ENCODE data around the gene WBP11. TPM values are rescaled to one million over a fixed set of nuclear protein-coding genes. Genes with fewer than 3 reads are reported as not detected.

WBP11 gene
- total RNA-seq, 1 experiment from 2014 or later = 108 TPM

GRCh38 chr12:14802247-14802646, 1.0 kb downstream of the WBP11 start:
- no peak overlapping the region for H2AK5ac ChIP-seq (ENCODE audit: insufficient read length, low read length)
- H3K23me2 ChIP-seq (ENCODE audit: insufficient read length, low read depth, low read length, poor library complexity, severe bottlenecking) = no peaks in the 10 kb centered on the region
- Mint-ChIP-seq H3K4me1 (peaks cover 7 to 18% of the 10 kb centered on the region in 2 experiments; a peak in 3 of 4 replicates), H3K27me3 (ENCODE audit: low read depth) (no peaks in the 10 kb centered on the region), H3K4me3 (no peak overlapping the region), H3K9me3 (no peaks in the 10 kb centered on the region), H3K36me3 (ENCODE audit: insufficient read depth in 1 of 3, low read depth in 3 of 3) (peaks cover 7 to 35% (median 27%) of the 10 kb centered on the region in 3 experiments; a peak in 5 of 7 replicates), H3K27ac (no peak overlapping the region)
- H2BK15ac ChIP-seq (ENCODE audit: low read depth, low read length) = no peak overlapping the region
- H3K27me3 ChIP-seq (ENCODE audit: insufficient read depth, low read length) = no peaks in the 10 kb centered on the region
- H3K9me3 ChIP-seq (ENCODE audit: control insufficient read depth, low read depth, low read length) = no peaks in the 10 kb centered on the region
- H4K8ac ChIP-seq (replicated peaks; ENCODE audit: insufficient read length, low read depth, low read length) = no peak overlapping the region
- H2AFZ ChIP-seq (ENCODE audit: low read length) = no peak overlapping the region
- no CpG with 5 or more reads among the region's 4 CpGs for WGBS (ENCODE audit: extremely low coverage, insufficient read length, low lambda C conversion rate)
- H3K27ac ChIP-seq (ENCODE audit: insufficient read length, low read depth, low read length) = no peak overlapping the region
- peak overlapping the region; percentile 41 for H3K9ac ChIP-seq (ENCODE audit: extremely low read depth, insufficient read length, low read length)
- H3K23ac ChIP-seq (ENCODE audit: insufficient read length, low read depth, low read length) = no peak overlapping the region
- H2BK12ac ChIP-seq (ENCODE audit: insufficient read length, low read depth, low read length) = no peak overlapping the region
- H2BK5ac ChIP-seq (ENCODE audit: insufficient read length, low read length) = no peak overlapping the region
- peak overlapping the region; percentile 85 for H3K4me2 ChIP-seq (ENCODE audit: insufficient read depth, insufficient read length, low read length)
- peaks cover 3% of the 10 kb centered on the region for H3K79me1 ChIP-seq (ENCODE audit: insufficient read depth, low read depth, low read length, poor library complexity, severe bottlenecking)
- no peak overlapping the region for H4K5ac ChIP-seq (ENCODE audit: insufficient read length, low read depth, low read length)
- no peak overlapping the region for H3K56ac ChIP-seq (ENCODE audit: insufficient read length, low read depth, low read length)
- H3K18ac ChIP-seq (ENCODE audit: insufficient read length, low read depth, low read length) = no peak overlapping the region
- H2BK120ac ChIP-seq (ENCODE audit: low read depth, low read length, poor library complexity, severe bottlenecking) = no peak overlapping the region
- no peak overlapping the region for H2BK20ac ChIP-seq (ENCODE audit: low read depth, low read length, poor library complexity, severe bottlenecking)
- H3K4me1 ChIP-seq (ENCODE audit: insufficient read depth, low read length) = no peaks in the 10 kb centered on the region
- no peak for TF ChIP-seq CTCF (conservative IDR thresholded peaks at IDR 0.05)
- DNase-seq = no peak
- no peak overlapping the region for H4K91ac ChIP-seq (ENCODE audit: insufficient read length, low read depth, low read length)
- no peak overlapping the region for H3T11ph ChIP-seq (ENCODE audit: low read length)
- H4K20me1 ChIP-seq (ENCODE audit: control insufficient read depth, insufficient read depth, insufficient read length) = no peaks in the 10 kb centered on the region
- H3K4ac ChIP-seq (ENCODE audit: low read depth, low read length) = no peak overlapping the region
- H3K79me2 ChIP-seq (ENCODE audit: insufficient read depth, low read length) = peaks cover 18% of the 10 kb centered on the region
- no peak overlapping the region for H3K14ac ChIP-seq (ENCODE audit: insufficient read depth, low read length)

All from H9 (cell line).